K562 (cell line): ENCODE data around the gene GPR42. TPM values are rescaled to one million over a fixed set of nuclear protein-coding genes. Genes with fewer than 3 reads are reported as not detected.

Experiments used
- ATF3 ChIP-seq, 2 experiments: fragments of 450-650 bp in 1 of 2; sonication (generic) in 1 of 2; formaldehyde crosslinking in 1 of 2; IDR thresholded peaks in 1 of 2; conservative IDR thresholded peaks in 1 of 2; 2 replicates each; pipeline versions ENCODE4 v1.6.1 to v1.8.1; 2016 to 2023; ENCODE audit warnings: mild to moderate bottlenecking in 2 of 2, moderate library complexity in 2 of 2, inconsistent platforms in 1 of 2, missing genetic modification reagents in 1 of 2
- CEBPG ChIP-seq, 3 experiments: fragments of 200-800 bp in 1 of 3; sonication (Bioruptor generic) in 1 of 3; sonication (generic) in 1 of 3; formaldehyde crosslinking in 1 of 3; IDR thresholded peaks in 2 of 3; conservative IDR thresholded peaks in 1 of 3; 2 replicates each; pipeline versions ENCODE4 v1.6.1 to v1.8.0; 2016 to 2022; ENCODE audit warnings: missing compliant biosample characterization in 2 of 3, missing genetic modification characterization in 2 of 3, mild to moderate bottlenecking in 1 of 3, missing genetic modification reagents in 1 of 3
- DPF2 ChIP-seq: fragments of 450-650 bp; IDR thresholded peaks from 2 replicates; pipeline ENCODE4 v1.6.1; 2016
- FOXJ2 ChIP-seq: fragments of 200-800 bp; sonication (Bioruptor generic); IDR thresholded peaks from 2 replicates; pipeline ENCODE4 v1.6.1; 2016; ENCODE audit warnings: missing genetic modification characterization, missing compliant biosample characterization
- FOXP4 ChIP-seq: sonication (generic); formaldehyde crosslinking; IDR thresholded peaks from 2 replicates; pipeline ENCODE4 v1.8.0; 2022; ENCODE audit warnings: mild to moderate bottlenecking, missing genetic modification reagents, borderline replicate concordance
- JUN ChIP-seq, 2 experiments: sonication (generic) in 1 of 2; formaldehyde crosslinking in 1 of 2; IDR thresholded peaks; 2 replicates each; pipeline versions ENCODE4 v1.6.1 to v1.8.0; 2012 to 2022; ENCODE audit warnings: borderline replicate concordance in 2 of 2, mild to moderate bottlenecking in 2 of 2, improper control_type of control experiment in 1 of 2, low read depth in 1 of 2, low read length in 1 of 2, missing genetic modification reagents in 1 of 2
- JUND ChIP-seq, 2 experiments: IDR thresholded peaks; 2 replicates in 1 of 2; 3 replicates in 1 of 2; pipeline ENCODE4 v1.6.1; 2011; ENCODE audit warnings: borderline replicate concordance in 2 of 2, low read depth in 2 of 2, low read length in 2 of 2, improper control_type of control experiment in 1 of 2, missing biosample characterization in 1 of 2, missing genetic modification characterization in 1 of 2, missing genetic modification reagents in 1 of 2
- MCM3 ChIP-seq: fragments of 450-650 bp; IDR thresholded peaks from 2 replicates; pipeline ENCODE4 v1.6.1; 2016
- polyA plus RNA-seq, 8 experiments: library from polyadenylated mRNA; depleted of rRNA in 4 of 8; stranded (reverse) in 5 of 8; unstranded in 3 of 8; fragments of >200 nt; fragmentation: Nextera tagmentation in 2 of 8; fragmentation: Illumina TruSeq in 1 of 8; extraction: Ambion mirVana in 2 of 8; extraction: Trizol in 1 of 8; gene quantifications; 2 replicates each; pipeline versions ENCODE4 v1.2.1 to v1.2.3, GENCODE V29; 2011 to 2014; ENCODE audit warnings: inconsistent platforms in 1 of 8, missing spikeins in 1 of 8
- total RNA-seq, 7 experiments: library from RNA; depleted of rRNA in 6 of 7; stranded (reverse); fragments of >200 nt in 6 of 7; fragmentation: Illumina TruSeq in 2 of 7; extraction: Trizol in 2 of 7; gene quantifications; 2 replicates each; pipeline versions ENCODE4 v1.2.1 to v1.2.3, GENCODE V29; 2011 to 2021; ENCODE audit warnings: low replicate concordance in 1 of 7
- TF ChIP-seq, protein P1 (sequence below), 2 experiments: fragments of 450-650 bp; IDR thresholded peaks; 2 replicates each; pipeline ENCODE4 v1.6.1; 2016; ENCODE audit warnings: mild to moderate bottlenecking in 2 of 2, borderline replicate concordance in 1 of 2, low read depth in 1 of 2, moderate library complexity in 1 of 2
- TF ChIP-seq, protein P2 (sequence below), 2 experiments: fragments of 450-650 bp; conservative IDR thresholded peaks; 2 replicates each; pipeline ENCODE4 v1.6.1; 2017; ENCODE audit warnings: mild to moderate bottlenecking in 2 of 2, moderate library complexity in 2 of 2

Gene GPR42
- total and polyA plus RNA-seq, 9 of the 15 experiments (the other 6 are each of a cell fraction or from before 2014, with no cell fraction given): not detected

- TF ChIP-seq ATF3 (IDR thresholded peaks at IDR 0.05) (peak; percentile 89), ATF3 (CRISPR knock-in tag; conservative IDR thresholded peaks at IDR 0.05) (no peak), CEBPG (CRISPR knock-in tag; IDR thresholded peaks at IDR 0.05) (no peak), CEBPG (tag; conservative IDR thresholded peaks at IDR 0.05 in 1 of 2, IDR thresholded peaks at IDR 0.05 in 1 of 2) (peak in 1 of 2 experiments; percentile 51; a peak in 1 of 4 replicates), JUN (IDR thresholded peaks at IDR 0.05; ENCODE audit: borderline replicate concordance, low read depth, low read length) (peak; percentile 90), JUN (CRISPR knock-in tag; IDR thresholded peaks at IDR 0.05; ENCODE audit: borderline replicate concordance) (no peak), FOXJ2 (tag) (0 out of 2 replicates have a peak, but pooled peaks have one; percentile 43), MCM3 (no peak), JUND (IDR thresholded peaks at IDR 0.05; ENCODE audit: borderline replicate concordance, low read depth, low read length) (peak; percentile 64; the same call in 1 of the 2 replicates), JUND (tag; IDR thresholded peaks at IDR 0.05; ENCODE audit: borderline replicate concordance, low read depth, low read length) (peak; percentile 52; the same call in 1 of the 3 replicates), FOXP4 (CRISPR knock-in tag) (no peak), DPF2 (no peak)
- TF ChIP-seq, protein P1, sequence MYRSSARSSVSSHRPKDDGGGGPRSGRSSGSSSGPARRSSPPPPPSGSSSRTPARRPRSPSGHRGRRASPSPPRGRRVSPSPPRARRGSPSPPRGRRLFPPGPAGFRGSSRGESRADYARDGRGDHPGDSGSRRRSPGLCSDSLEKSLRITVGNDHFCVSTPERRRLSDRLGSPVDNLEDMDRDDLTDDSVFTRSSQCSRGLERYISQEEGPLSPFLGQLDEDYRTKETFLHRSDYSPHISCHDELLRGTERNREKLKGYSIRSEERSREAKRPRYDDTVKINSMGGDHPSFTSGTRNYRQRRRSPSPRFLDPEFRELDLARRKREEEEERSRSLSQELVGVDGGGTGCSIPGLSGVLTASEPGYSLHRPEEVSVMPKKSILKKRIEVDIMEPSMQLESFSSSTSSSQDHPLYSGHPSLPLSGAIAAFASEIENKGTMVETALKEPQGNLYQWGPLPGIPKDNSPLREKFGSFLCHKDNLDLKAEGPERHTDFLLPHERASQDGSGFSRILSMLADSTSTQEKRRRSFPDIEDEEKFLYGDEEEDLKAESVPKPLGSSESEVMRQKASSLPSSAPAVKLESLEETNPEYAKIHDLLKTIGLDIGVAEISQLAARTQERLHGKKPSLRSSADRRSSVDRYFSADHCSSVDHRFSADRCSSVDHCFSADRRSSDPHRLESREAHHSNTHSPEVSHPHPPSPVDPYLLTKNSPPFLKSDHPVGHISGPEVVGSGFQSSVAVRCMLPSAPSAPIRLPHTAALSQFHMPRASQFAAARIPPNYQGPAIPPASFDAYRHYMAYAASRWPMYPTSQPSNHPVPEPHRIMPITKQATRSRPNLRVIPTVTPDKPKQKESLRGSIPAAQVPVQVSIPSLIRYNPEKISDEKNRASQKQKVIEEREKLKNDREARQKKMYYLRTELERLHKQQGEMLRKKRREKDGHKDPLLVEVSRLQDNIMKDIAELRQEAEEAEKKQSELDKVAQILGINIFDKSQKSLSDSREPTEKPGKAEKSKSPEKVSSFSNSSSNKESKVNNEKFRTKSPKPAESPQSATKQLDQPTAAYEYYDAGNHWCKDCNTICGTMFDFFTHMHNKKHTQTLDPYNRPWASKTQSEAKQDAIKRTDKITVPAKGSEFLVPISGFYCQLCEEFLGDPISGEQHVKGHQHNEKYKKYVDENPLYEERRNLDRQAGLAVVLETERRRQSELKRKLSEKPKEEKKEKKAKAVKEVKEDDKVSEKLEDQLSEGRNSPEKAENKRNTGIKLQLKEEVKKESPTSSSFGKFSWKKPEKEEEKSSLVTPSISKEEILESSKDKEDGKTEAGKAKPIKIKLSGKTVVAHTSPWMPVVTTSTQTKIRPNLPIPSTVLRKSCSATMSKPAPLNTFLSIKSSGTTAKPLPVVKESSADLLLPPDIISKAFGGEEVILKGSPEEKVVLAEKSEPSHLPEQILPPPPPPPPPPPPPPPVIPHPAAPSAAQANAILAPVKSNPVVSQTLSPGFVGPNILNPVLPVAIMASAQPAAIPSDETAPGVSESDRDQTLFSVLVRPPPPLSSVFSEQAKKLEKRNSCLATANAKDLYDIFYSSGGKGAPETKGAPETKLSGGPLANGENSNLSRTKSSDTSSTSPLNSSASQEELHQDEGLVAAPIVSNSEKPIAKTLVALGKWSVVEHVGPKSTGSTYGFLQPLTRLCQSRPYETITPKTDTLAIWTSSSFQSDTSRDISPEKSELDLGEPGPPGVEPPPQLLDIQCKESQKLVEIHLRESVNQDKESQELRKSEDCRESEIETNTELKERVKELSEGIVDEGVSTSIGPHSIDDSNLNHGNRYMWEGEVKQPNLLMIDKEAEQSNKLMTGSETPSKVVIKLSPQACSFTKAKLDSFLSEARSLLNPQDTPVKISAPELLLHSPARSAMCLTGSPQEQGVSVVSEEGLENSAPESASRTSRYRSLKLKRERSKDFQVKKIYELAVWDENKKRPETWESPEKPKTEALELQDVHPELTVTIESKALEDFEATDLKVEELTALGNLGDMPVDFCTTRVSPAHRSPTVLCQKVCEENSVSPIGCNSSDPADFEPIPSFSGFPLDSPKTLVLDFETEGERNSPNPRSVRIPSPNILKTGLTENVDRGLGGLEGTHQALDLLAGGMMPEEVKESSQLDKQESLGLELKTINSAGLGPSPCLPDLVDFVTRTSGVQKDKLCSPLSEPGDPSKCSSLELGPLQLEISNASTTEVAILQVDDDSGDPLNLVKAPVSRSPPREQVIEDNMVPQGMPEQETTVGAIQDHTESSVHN (IDR thresholded peaks at IDR 0.05; ENCODE audit: borderline replicate concordance in 1 of 2, low read depth in 1 of 2): peak in 1 of 2 experiments; percentile 83; a peak in 2 of 4 replicates
- TF ChIP-seq, protein P2, sequence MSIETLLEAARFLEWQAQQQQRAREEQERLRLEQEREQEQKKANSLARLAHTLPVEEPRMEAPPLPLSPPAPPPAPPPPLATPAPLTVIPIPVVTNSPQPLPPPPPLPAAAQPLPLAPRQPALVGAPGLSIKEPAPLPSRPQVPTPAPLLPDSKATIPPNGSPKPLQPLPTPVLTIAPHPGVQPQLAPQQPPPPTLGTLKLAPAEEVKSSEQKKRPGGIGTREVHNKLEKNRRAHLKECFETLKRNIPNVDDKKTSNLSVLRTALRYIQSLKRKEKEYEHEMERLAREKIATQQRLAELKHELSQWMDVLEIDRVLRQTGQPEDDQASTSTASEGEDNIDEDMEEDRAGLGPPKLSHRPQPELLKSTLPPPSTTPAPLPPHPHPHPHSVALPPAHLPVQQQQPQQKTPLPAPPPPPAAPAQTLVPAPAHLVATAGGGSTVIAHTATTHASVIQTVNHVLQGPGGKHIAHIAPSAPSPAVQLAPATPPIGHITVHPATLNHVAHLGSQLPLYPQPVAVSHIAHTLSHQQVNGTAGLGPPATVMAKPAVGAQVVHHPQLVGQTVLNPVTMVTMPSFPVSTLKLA (conservative IDR thresholded peaks at IDR 0.05): 0 out of 4 replicates have a peak, but pooled peaks have one; percentile 21 to 26
Observed at GRCh38 chr19:35404879-35405622, 34.2 kb downstream of the GPR42 start (continued).
